HepG2 (cell line): ENCODE results near the gene GNAL. TPM values are rescaled to one million over a fixed set of nuclear protein-coding genes. Genes with fewer than 3 reads are reported as not detected.

Source experiments
- AKNA ChIP-seq: sonication (generic); formaldehyde crosslinking; IDR thresholded peaks from 2 replicates; pipeline ENCODE4 v1.4.0; 2020; ENCODE audit warnings: missing genetic modification reagents, borderline replicate concordance
- GZF1 ChIP-seq: sonication (generic); formaldehyde crosslinking; IDR thresholded peaks from 2 replicates; pipeline ENCODE4 v1.5.1; 2020; ENCODE audit warnings: mild to moderate bottlenecking, missing genetic modification reagents
- SYNCRIP ChIP-seq: fragments of 200-400 bp; formaldehyde crosslinking; IDR thresholded peaks from 2 replicates; pipeline ENCODE4 v1.6.1; 2018; ENCODE audit warnings: mild to moderate bottlenecking, low read depth, low read length; ENCODE audit not compliant: insufficient read depth
- ZBTB4 ChIP-seq: sonication (generic); formaldehyde crosslinking; IDR thresholded peaks from 2 replicates; pipeline ENCODE4 v1.4.0; 2020; ENCODE audit warnings: missing genetic modification reagents, mild to moderate bottlenecking, borderline replicate concordance
- ZC3H13 ChIP-seq: sonication (generic); formaldehyde crosslinking; IDR thresholded peaks from 2 replicates; pipeline ENCODE4 v1.8.1; 2023; ENCODE audit warnings: mild to moderate bottlenecking, missing genetic modification reagents, moderate library complexity
- ZNF230 ChIP-seq: sonication (generic); formaldehyde crosslinking; IDR thresholded peaks from 2 replicates; pipeline ENCODE4 v1.4.0; 2020; ENCODE audit warnings: mild to moderate bottlenecking, missing genetic modification reagents
- ZNF256 ChIP-seq: sonication (generic); formaldehyde crosslinking; conservative IDR thresholded peaks from 2 replicates; pipeline ENCODE4 v1.4.0; 2020; ENCODE audit warnings: missing genetic modification reagents
- ZNF296 ChIP-seq: sonication (generic); formaldehyde crosslinking; conservative IDR thresholded peaks from 2 replicates; pipeline ENCODE4 v1.5.0; 2020; ENCODE audit warnings: mild to moderate bottlenecking, missing genetic modification reagents
- ZNF367 ChIP-seq: sonication (generic); formaldehyde crosslinking; IDR thresholded peaks from 2 replicates; pipeline ENCODE4 v1.4.0; 2020; ENCODE audit warnings: missing genetic modification reagents, borderline replicate concordance
- polyA plus RNA-seq, 8 experiments: library from polyadenylated mRNA; depleted of rRNA in 3 of 8; stranded (reverse) in 7 of 8; unstranded in 1 of 8; fragments of >200 nt; fragmentation: Illumina TruSeq in 4 of 8; extraction: Trizol in 4 of 8; gene quantifications; 2 replicates each; pipeline versions ENCODE4 v1.2.1 to v1.2.3, GENCODE V29; 2011 to 2016; ENCODE audit warnings: low read depth in 4 of 8, missing spikeins in 1 of 8, mixed read lengths in 1 of 8; ENCODE audit not compliant: insufficient read depth in 1 of 8
- total RNA-seq, 5 experiments: library from RNA; depleted of rRNA; stranded (reverse); fragments of >200 nt; fragmentation: Illumina TruSeq; extraction: Trizol; gene quantifications; 2 replicates each; pipeline ENCODE4 v1.2.3, GENCODE V29; 2016; ENCODE audit warnings: low read depth in 1 of 5
- TF ChIP-seq, protein P1 (sequence below): IDR thresholded peaks from 2 replicates; pipeline ENCODE4 v1.6.1; 2016; ENCODE audit warnings: missing compliant biosample characterization, missing genetic modification reagents, borderline replicate concordance
- TF ChIP-seq, protein P2 (sequence below), 2 experiments: IDR thresholded peaks; 2 replicates each; pipeline ENCODE4 v1.6.1; 2011 to 2012; ENCODE audit warnings: low read length in 2 of 2, borderline replicate concordance in 1 of 2, low read depth in 1 of 2, mild to moderate bottlenecking in 1 of 2, moderate library complexity in 1 of 2
- TF ChIP-seq, protein P3 (sequence below): sonication (generic); formaldehyde crosslinking; IDR thresholded peaks from 2 replicates; pipeline ENCODE4 v1.5.1; 2020; ENCODE audit warnings: mild to moderate bottlenecking, missing genetic modification reagents, moderate library complexity

The GNAL gene
- total and polyA plus RNA-seq, 2 of the 13 experiments (the other 11 are each of a cell fraction or from before 2014, with no cell fraction given), result 0.87 to 1.4 TPM

DNA sequence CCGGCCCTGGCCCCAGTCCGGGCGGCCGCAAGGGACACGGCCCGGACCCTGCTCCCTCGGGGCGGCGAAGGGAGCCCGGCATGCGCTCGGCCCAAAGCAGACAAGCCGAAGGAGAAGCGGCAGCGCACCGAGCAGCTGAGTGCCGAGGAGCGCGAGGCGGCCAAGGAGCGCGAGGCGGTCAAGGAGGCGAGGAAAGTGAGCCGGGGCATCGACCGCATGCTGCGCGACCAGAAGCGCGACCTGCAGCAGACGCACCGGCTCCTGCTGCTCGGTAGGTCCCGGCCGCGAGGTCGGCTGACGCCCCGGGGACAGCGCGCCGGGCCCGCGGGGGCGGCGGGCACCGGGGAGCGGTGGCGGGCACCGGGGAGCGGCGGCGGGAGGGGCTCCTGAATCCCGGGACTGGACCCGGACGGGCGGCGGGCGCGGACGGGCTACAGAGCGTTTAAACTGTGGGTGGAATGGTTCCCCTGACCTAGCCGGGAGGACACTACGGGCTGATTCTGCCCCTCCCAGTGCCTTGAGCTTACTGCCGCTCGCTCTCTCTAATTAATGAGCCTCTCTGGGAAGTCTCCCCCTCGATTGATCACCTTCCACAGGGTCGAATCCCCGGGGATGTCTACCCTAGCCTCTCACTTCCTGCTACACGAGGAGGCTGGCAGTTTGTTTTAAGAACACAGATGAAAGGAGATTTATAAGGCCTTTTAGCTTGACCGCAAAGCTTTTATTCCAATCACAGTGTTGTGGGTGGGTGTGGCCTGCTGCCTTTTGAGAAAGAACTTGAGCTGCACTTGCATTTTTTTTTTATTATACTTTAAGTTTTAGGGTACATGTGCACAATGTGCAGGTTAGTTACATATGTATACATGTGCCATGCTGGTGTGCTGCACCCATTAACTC is 853 bp downstream of the GNAL start (continued):
- TF ChIP-seq SYNCRIP (no peak), ZBTB4 (no peak), AKNA (0 out of 2 replicates have a peak, but pooled peaks have one; percentile 58), ZC3H13 (no peak), ZNF256 (CRISPR knock-in tag) (0 out of 2 replicates have a peak, but pooled peaks have one; percentile 24), ZNF367 (CRISPR knock-in tag) (peak; percentile 70; the same call in 1 of the 2 replicates), ZNF230 (CRISPR knock-in tag) (no peak), ZNF296 (no peak), GZF1 (CRISPR knock-in tag) (no peak)
- TF ChIP-seq, protein P1, sequence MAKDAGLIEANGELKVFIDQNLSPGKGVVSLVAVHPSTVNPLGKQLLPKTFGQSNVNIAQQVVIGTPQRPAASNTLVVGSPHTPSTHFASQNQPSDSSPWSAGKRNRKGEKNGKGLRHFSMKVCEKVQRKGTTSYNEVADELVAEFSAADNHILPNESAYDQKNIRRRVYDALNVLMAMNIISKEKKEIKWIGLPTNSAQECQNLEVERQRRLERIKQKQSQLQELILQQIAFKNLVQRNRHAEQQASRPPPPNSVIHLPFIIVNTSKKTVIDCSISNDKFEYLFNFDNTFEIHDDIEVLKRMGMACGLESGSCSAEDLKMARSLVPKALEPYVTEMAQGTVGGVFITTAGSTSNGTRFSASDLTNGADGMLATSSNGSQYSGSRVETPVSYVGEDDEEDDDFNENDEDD (CRISPR knock-in tag), result peak; percentile 71; the same call in 1 of the 2 replicates
- TF ChIP-seq, protein P2, sequence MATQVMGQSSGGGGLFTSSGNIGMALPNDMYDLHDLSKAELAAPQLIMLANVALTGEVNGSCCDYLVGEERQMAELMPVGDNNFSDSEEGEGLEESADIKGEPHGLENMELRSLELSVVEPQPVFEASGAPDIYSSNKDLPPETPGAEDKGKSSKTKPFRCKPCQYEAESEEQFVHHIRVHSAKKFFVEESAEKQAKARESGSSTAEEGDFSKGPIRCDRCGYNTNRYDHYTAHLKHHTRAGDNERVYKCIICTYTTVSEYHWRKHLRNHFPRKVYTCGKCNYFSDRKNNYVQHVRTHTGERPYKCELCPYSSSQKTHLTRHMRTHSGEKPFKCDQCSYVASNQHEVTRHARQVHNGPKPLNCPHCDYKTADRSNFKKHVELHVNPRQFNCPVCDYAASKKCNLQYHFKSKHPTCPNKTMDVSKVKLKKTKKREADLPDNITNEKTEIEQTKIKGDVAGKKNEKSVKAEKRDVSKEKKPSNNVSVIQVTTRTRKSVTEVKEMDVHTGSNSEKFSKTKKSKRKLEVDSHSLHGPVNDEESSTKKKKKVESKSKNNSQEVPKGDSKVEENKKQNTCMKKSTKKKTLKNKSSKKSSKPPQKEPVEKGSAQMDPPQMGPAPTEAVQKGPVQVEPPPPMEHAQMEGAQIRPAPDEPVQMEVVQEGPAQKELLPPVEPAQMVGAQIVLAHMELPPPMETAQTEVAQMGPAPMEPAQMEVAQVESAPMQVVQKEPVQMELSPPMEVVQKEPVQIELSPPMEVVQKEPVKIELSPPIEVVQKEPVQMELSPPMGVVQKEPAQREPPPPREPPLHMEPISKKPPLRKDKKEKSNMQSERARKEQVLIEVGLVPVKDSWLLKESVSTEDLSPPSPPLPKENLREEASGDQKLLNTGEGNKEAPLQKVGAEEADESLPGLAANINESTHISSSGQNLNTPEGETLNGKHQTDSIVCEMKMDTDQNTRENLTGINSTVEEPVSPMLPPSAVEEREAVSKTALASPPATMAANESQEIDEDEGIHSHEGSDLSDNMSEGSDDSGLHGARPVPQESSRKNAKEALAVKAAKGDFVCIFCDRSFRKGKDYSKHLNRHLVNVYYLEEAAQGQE (IDR thresholded peaks at IDR 0.05; ENCODE audit: borderline replicate concordance in 1 of 2, low read depth in 1 of 2, low read length in 2 of 2), result no peak
- TF ChIP-seq, protein P3, sequence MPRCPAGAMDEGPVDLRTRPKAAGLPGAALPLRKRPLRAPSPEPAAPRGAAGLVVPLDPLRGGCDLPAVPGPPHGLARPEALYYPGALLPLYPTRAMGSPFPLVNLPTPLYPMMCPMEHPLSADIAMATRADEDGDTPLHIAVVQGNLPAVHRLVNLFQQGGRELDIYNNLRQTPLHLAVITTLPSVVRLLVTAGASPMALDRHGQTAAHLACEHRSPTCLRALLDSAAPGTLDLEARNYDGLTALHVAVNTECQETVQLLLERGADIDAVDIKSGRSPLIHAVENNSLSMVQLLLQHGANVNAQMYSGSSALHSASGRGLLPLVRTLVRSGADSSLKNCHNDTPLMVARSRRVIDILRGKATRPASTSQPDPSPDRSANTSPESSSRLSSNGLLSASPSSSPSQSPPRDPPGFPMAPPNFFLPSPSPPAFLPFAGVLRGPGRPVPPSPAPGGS (CRISPR knock-in tag), result no peak; the same call in 1 of the 2 replicates
